ENCODE data around the gene SNW1.

DNA sequence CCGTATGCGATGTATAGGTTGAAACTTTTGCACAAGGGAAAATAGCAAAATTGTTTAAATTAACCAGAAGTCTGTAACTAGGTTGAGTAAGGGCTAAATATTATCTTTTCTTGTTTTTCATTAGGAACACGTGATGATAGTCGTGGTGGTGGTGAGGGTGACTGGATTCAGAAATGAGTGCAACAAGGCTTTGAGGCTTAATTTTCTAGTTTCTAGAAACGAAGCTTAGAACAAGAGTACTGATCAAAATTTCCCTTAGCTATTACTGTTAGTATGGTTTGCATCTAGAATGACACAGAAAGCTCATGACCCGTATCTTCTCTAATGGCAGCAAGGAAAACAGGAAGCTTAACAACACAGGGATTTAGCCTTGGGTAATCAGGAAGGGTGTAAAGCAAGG is 46.0 kb downstream of the SNW1 start:
- TF ChIP-seq, protein P1, sequence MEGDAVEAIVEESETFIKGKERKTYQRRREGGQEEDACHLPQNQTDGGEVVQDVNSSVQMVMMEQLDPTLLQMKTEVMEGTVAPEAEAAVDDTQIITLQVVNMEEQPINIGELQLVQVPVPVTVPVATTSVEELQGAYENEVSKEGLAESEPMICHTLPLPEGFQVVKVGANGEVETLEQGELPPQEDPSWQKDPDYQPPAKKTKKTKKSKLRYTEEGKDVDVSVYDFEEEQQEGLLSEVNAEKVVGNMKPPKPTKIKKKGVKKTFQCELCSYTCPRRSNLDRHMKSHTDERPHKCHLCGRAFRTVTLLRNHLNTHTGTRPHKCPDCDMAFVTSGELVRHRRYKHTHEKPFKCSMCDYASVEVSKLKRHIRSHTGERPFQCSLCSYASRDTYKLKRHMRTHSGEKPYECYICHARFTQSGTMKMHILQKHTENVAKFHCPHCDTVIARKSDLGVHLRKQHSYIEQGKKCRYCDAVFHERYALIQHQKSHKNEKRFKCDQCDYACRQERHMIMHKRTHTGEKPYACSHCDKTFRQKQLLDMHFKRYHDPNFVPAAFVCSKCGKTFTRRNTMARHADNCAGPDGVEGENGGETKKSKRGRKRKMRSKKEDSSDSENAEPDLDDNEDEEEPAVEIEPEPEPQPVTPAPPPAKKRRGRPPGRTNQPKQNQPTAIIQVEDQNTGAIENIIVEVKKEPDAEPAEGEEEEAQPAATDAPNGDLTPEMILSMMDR (IDR thresholded peaks at IDR 0.05), result no peak
- no peak for TF ChIP-seq POLR2A (IDR thresholded peaks at IDR 0.05)

All from lower leg skin (tissue), 3 donors.